Heart right ventricle (tissue), 16 donors: ENCODE data around the gene NEDD4L. TPM values are rescaled to one million over a fixed set of nuclear protein-coding genes. Genes with fewer than 3 reads are reported as not detected.
"Not testable (repeated sequence)": the region's sequence is repeated elsewhere in the genome, so short reads cannot be mapped to it uniquely, and the experiment has no call there.

Experiments
- ATAC-seq, 8 donors: fragments of 200-7000 bp; cut with Tn5 transposase; one replicate each; pipeline ENCODE4 v1.9.1; 2020; ENCODE audit warnings: mild to moderate bottlenecking in 8 of 8, moderate library complexity in 8 of 8, moderate number of reproducible peaks in 1 of 8
- DNase-seq, 2 donors: peaks; one replicate each; pipeline ENCODE4 v3.0.0-alpha.2; 2020
- H3K27ac ChIP-seq, 10 donors: fragments of 200-600 bp; sonication (generic) in 2 of 10; one replicate each; pipeline versions ENCODE4 v1.5.0 to v1.8.0; 2020 to 2022; ENCODE audit warnings: mild to moderate bottlenecking in 3 of 10
- H3K27me3 ChIP-seq, 7 donors: fragments of 200-600 bp; one replicate each; pipeline ENCODE4 v1.8.0; 2021 to 2022; ENCODE audit warnings: mild to moderate bottlenecking in 2 of 7
- H3K36me3 ChIP-seq, 9 donors: fragments of 200-600 bp; sonication (generic) in 1 of 9; one replicate each; pipeline versions ENCODE4 v1.5.0 to v1.8.0; 2020 to 2022; ENCODE audit warnings: mild to moderate bottlenecking in 2 of 9
- H3K4me1 ChIP-seq, 9 donors: fragments of 200-600 bp; sonication (generic) in 1 of 9; one replicate each; pipeline versions ENCODE4 v1.5.0 to v1.8.0; 2020 to 2022; ENCODE audit warnings: mild to moderate bottlenecking in 4 of 9
- H3K4me3 ChIP-seq, 10 donors: fragments of 200-600 bp; sonication (generic) in 2 of 10; one replicate each; pipeline versions ENCODE4 v1.5.0 to v1.8.0; 2020 to 2022; ENCODE audit warnings: mild to moderate bottlenecking in 7 of 10, moderate library complexity in 2 of 10
- H3K9me3 ChIP-seq, 11 donors: fragments of 200-600 bp in 10 of 11; sonication (generic) in 2 of 11; one replicate each; pipeline versions ENCODE4 v1.5.0 to v1.8.0; 2013 to 2022; ENCODE audit warnings: mild to moderate bottlenecking in 2 of 11, control low read depth in 1 of 11, moderate library complexity in 1 of 11
- WGBS, 2 donors: extraction: QIAGEN DNeasy Blood & Tissue Kit; methylation state at CpG; one replicate each; pipeline ENCODE4 v1.1.7; 2013; ENCODE audit warnings: inconsistent platforms in 1 of 2; 5-methylcytosine and 5-hydroxymethylcytosine counted together
- intact Hi-C, 10 donors: fragments of 100-400 bp; cut with DNase I; formaldehyde crosslinking; loops; one replicate each; pipeline versions ENCODE4 v1.11.1 to v1.14.2; 2022
- polyA plus RNA-seq, 2 donors: library from polyadenylated mRNA; stranded (reverse); fragments of 200-250 nt; gene quantifications; one replicate each; pipeline ENCODE4 v1.2.3, GENCODE V29; 2013
- total RNA-seq, 10 donors: library from RNA; stranded (reverse); fragmentation: NEBNext Ultra II Directional in 3 of 10; extraction: Animal tissue kit (Norgen Biotek cat#: 25700) in 3 of 10; gene quantifications; one replicate each; pipeline versions ENCODE4 v1.2.1 to v1.2.4, GENCODE V29; 2021 to 2023
- TF ChIP-seq, protein P1 (sequence below), 9 donors: fragments of 200-600 bp; sonication (generic) in 2 of 9; IDR thresholded peaks; one replicate each; pipeline versions ENCODE4 v1.5.0 to v1.8.0; 2021 to 2022; ENCODE audit warnings: antibody characterized with exemption in 9 of 9, mild to moderate bottlenecking in 5 of 9, moderate library complexity in 1 of 9
- donor health status: Arrhythmogenic right ventricular cardiomyopathy.
- donor health status: ischemic (EF 13 %, LVEDD 7.1; RV severe dilation, severe dysfunction).
- donor health status: healthy with polysubstance abuse.
- donor health status: DM: no; HTN: yes; CAD: no.
- donor health status: DM: no; HTN: no; CAD: no.
- donor health status: ischemic (EF 25% LVEDD 6.9; RV normal size, moderate dysfunction).
- donor health status: ischemic (EF 25% LVEDD 5.7; RV mildly dilated, moderate dysfunction).
- donor health status: healthy.
- donor health status: DM: yes; HTN: yes; CAD: no.
- donor health status: Ischemic cardiomyopathy.
- donor health status: ischemic (EF 35%, LVEDD 5.7; RV mildly dilated, moderate dysfunction).
- donor health status: nonischemic (EF 11% LVEDD 7.7; RV severe dilation, severe dysfunction).
- donor health status: DM: yes; HTN: yes; CAD: no.
- donor health status: PGD.
- donor health status: ischemic (EF 29% LVEDD 5.4; RV normal size, mild dysfunction).
- donor health status: nonischemic (EF 23%, LVEDD 6.1; RV moderate dilation, normal function).

The NEDD4L gene
- total and polyA plus RNA-seq, 12 donors: 9.6 to 67.1 (median 49.4) TPM

DNA sequence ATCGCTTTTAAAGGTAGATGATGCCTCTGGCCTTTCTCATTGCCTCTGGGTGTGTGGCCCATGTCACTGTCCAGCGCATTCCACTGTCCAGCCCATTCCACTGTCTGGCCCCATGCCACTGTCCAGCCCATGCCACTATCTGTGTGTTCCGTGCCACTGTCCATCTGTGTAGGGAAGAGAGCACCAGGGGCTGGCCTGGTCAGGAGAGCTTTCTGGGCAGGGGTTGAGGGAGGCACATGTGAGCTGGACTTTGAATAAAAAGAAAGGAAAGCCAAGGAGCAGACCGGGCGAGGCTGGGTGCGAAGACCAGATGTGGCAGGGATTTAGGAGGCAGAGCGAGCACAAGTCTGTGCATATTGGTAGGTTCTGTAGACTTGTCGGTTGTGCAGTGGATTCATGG, 236.2 kb downstream of the NEDD4L start:
- intact Hi-C loops: no loop called here
- DNase-seq: no peak
- H3K27me3 ChIP-seq: no peaks in the 10 kb centered on the region
- peak in 3 of 8 donors; percentile 23 to 42 (median 27) for ATAC-seq
- no peaks in the 10 kb centered on the region for H3K9me3 ChIP-seq
- WGBS, 2 donors: 79 to 84% methylated on average over 8 of the region's 8 CpGs
- H3K4me1 ChIP-seq: peaks cover 0 to 44% (median 0%) of the 10 kb centered on the region in 9 donors
- no peak overlapping the region for H3K4me3 ChIP-seq
- no peaks in the 10 kb centered on the region for H3K36me3 ChIP-seq
- no peak overlapping the region for H3K27ac ChIP-seq
- TF ChIP-seq, protein P1, sequence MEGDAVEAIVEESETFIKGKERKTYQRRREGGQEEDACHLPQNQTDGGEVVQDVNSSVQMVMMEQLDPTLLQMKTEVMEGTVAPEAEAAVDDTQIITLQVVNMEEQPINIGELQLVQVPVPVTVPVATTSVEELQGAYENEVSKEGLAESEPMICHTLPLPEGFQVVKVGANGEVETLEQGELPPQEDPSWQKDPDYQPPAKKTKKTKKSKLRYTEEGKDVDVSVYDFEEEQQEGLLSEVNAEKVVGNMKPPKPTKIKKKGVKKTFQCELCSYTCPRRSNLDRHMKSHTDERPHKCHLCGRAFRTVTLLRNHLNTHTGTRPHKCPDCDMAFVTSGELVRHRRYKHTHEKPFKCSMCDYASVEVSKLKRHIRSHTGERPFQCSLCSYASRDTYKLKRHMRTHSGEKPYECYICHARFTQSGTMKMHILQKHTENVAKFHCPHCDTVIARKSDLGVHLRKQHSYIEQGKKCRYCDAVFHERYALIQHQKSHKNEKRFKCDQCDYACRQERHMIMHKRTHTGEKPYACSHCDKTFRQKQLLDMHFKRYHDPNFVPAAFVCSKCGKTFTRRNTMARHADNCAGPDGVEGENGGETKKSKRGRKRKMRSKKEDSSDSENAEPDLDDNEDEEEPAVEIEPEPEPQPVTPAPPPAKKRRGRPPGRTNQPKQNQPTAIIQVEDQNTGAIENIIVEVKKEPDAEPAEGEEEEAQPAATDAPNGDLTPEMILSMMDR (IDR thresholded peaks at IDR 0.05): no peak

DNA sequence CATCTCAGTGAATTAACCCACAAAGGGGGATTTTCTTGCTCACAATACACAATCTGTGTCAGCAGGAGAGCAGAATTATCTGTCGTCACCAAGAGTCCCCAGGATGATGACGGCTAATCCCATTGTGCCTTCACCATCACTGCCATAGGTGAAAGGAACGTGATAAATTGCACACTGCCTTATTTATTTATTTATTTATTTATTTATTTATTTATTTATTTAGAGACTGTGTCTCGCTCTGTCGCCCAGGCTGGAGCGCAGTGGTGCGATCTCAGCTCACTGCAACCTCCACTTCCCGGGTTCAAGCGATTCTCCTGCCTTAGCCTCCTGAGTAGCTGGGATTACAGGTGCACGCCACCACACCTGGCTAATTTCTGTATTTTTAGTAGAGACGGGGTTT, 238.8 kb downstream of the NEDD4L start:
- intact Hi-C loops, ATAC-seq, H3K27ac ChIP-seq, H3K36me3 ChIP-seq, H3K4me3 ChIP-seq, DNase-seq, H3K9me3 ChIP-seq, H3K27me3 ChIP-seq: not testable (repeated sequence)
- H3K4me1 ChIP-seq: peaks cover 0 to 44% (median 12%) of the 10 kb centered on the region in 9 donors
- 97 to 98% methylated on average over 11 of the region's 11 CpGs for WGBS, 2 donors

DNA sequence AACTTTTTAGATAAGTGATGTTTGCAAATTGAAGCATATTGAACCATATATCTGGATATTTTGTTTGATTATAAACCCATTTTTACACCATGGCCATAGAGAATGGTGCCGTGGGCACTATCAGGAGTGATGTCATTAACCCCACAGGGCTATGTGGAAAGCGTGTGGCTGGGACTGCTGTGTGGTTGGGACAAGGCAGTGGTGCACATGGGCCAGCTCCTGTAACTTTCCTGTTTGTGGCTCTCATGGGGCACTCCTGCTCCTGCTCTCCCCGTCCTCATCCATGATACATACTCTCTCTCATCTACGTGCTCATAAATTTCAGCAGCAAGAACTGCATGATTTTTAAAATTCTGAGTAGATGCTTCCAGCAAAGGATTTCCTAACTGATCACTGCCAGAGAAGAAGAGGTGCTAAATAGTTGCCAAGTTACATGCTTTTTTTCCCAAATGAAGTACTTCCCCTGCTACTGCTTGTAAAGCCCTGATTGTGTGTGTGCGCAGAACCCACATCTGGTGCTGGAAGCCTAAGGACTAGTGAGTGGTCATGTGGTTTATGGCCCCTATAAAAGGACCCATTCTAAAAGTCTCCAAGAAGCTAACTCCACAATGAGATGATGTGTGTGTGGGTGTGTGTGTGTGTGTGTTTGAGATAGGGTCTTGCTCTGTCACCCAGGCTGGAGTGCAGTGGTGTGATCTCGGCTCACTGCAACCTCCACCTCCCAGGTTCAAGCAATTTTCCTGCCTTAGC, 240.8 kb downstream of the NEDD4L start:
- ATAC-seq: peak in 4 of 8 donors; percentile 29 to 51 (median 40)
- Histone ChIP-seq H3K27ac (peak overlapping the region in 4 of 10 donors; percentile 11 to 50 (median 31)), H3K4me1 (peaks cover 0 to 52% (median 30%) of the 10 kb centered on the region in 9 donors)

DNA sequence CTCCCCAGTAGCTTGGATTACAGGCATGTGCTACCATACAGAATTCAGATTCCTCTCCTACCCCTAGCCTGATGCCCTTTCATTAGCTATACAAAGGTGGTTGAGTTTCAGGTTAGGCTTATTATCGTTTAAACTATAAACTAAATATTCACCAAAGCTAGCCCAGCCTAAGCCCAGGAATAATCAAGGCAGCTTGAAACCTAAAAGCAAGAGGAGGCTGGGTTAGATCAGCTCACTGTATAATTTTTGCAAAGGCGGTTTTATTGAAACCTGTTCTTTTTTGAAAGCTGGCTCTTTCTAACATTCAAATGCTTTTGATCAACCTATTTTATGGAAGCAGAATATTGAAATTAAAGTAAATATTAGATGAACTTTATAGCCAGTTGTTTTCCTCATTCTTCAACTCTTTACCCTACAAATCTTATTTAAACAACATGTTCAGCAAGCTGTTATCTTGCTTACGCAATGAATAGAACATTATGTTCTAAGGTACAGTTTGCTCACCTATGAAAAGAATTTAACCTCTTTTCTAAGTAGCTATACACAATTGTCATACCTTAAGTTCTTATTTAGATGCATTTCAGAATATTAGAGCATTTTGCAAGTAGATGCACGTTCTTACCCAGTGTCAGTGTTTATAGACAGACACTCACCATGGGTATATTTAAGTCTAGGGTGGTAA, 241.6 kb downstream of the NEDD4L start:
- ATAC-seq: peak in 1 of 8 donors; percentile 52
- intact Hi-C loops: no loop called here
- Histone ChIP-seq H3K27me3 (no peaks in the 10 kb centered on the region), H3K27ac (peak overlapping the region in 5 of 10 donors; percentile 8 to 50 (median 18)), H3K4me1 (peaks cover 0 to 57% (median 36%) of the 10 kb centered on the region in 9 donors), H3K4me3 (no peak overlapping the region), H3K9me3 (no peaks in the 10 kb centered on the region), H3K36me3 (no peaks in the 10 kb centered on the region)
- WGBS, 2 donors: 69 to 76% methylated on average over 4 of the region's 4 CpGs
- no peak for DNase-seq
- TF ChIP-seq, protein P1 (IDR thresholded peaks at IDR 0.05): no peak

More for the DNA sequence above, 240.8 kb downstream of the NEDD4L start:
- no peak overlapping the region for H3K4me3 ChIP-seq
- 64 to 73% methylated on average over 6 of the region's 6 CpGs for WGBS, 2 donors
- H3K36me3 ChIP-seq: no peaks in the 10 kb centered on the region
- H3K9me3 ChIP-seq: no peaks in the 10 kb centered on the region
- intact Hi-C loops: no loop called here
- DNase-seq: no peak
- TF ChIP-seq, protein P1 (IDR thresholded peaks at IDR 0.05): no peak
- H3K27me3 ChIP-seq: no peaks in the 10 kb centered on the region
